Left renal pelvis (tissue), 4 donors: ENCODE data around the gene HOXC10. TPM values are rescaled to one million over a fixed set of nuclear protein-coding genes. Genes with fewer than 3 reads are reported as not detected.

Experiments
- DNase-seq, 4 donors: peaks; one replicate each; pipeline ENCODE4 v3.0.0-alpha.2; 2013; ENCODE audit warnings: low read depth in 4 of 4, low spot score in 3 of 4
- polyA plus RNA-seq, 4 donors: library from polyadenylated mRNA; unstranded; fragments of 120-200 nt; gene quantifications; one replicate each; pipeline ENCODE4 v1.2.1, GENCODE V29; 2013; ENCODE audit not compliant: insufficient read length in 4 of 4

Gene HOXC10
- polyA plus RNA-seq, 4 donors, result 62.0 to 114 (median 71.7) TPM

- no peak for DNase-seq
Observed at GRCh38 chr12:54011665-54012532, 27.0 kb downstream of the HOXC10 start.

GRCh38 chr12:54012631-54013409 is 27.9 kb downstream of the HOXC10 start:
- DNase-seq, result no peak

- no peak for DNase-seq
Observed at GRCh38 chr12:54014377-54015017, 29.6 kb downstream of the HOXC10 start.

GRCh38 chr12:54015018-54015931 is 30.3 kb downstream of the HOXC10 start:
- no peak for DNase-seq

GRCh38 chr12:54016051-54016450 is 31.1 kb downstream of the HOXC10 start:
- DNase-seq, result no peak

GRCh38 chr12:54016478-54016964 is 31.6 kb downstream of the HOXC10 start:
- peak in 1 of 4 donors; percentile 91 for DNase-seq

- DNase-seq, result no peak
Observed at GRCh38 chr12:54017027-54017788, 32.3 kb downstream of the HOXC10 start.

- peak in 1 of 4 donors; percentile 79 for DNase-seq
Observed at GRCh38 chr12:54017878-54018467, 33.0 kb downstream of the HOXC10 start.

GRCh38 chr12:54018468-54018984 is 33.6 kb downstream of the HOXC10 start:
- DNase-seq, result no peak

- no peak for DNase-seq
Observed at GRCh38 chr12:54019091-54019811, 34.3 kb downstream of the HOXC10 start.

- DNase-seq, result no peak
Observed at GRCh38 chr12:54019924-54020590, 35.1 kb downstream of the HOXC10 start.

GRCh38 chr12:54020591-54021405 is 35.9 kb downstream of the HOXC10 start:
- DNase-seq, result no peak

GRCh38 chr12:54021432-54022013 is 36.6 kb downstream of the HOXC10 start:
- DNase-seq, result no peak

GRCh38 chr12:54022960-54023884 is 38.3 kb downstream of the HOXC10 start:
- DNase-seq, result no peak

- no peak for DNase-seq
Observed at GRCh38 chr12:54024127-54024526, 39.2 kb downstream of the HOXC10 start.
